ENCODE results near the gene INAFM2. TPM values are rescaled to one million over a fixed set of nuclear protein-coding genes. Genes with fewer than 3 reads are reported as not detected.
A peak's percentile ranks its signal among the peaks of the same experiment; 100 is the strongest.

The INAFM2 gene
- 56.2 TPM for total RNA-seq
- long read RNA-seq, transcript INAFM2-202 (1 exons, 3,052 nt) = major isoform, 221 of 221 reads
- long read RNA-seq, partial matches to known transcripts = 0 of 221 reads
- long read RNA-seq, other reads (novel, unspliced or antisense) = 0 of 221 reads

DNA sequence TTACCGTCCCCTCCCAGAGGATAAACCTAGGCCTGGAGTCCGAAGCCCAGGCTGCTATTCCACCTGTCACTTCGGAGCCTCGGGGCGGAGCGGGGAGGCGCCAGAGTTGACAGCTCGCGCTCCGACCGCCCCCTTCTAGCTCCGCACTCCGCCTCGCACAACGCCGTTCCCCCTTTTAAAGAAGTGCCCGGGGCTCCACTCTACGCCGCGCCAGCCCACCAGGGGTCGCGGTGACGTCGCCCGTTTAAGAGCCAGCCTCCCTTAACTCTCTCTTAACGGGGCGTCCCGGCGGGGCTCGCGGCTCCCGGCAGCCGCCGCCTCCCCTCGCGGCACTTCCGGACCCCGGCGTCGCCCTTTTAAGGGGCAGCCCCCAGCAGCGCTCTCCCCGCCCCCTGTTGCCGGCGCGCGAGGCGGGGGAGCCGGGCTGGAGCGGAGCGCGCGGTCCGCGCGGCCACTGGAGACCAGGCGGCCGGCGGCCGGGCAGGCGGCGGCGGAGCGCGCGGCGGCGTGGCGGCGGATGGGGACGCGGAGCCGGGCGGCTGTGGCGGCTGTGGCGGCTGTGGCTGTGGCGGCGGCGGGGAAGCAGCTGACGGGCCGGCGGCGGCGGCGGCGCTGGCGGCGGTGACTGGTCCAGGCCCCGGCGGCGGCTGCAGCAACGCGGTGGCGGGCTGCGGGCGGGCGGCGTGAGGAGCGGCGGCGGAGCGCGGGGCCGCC, at the start of gene INAFM2:
Gene INAFM2, plus strand, starts transcription at position 454 of the 714 bp plus-strand sequence. CDS start 364 bp downstream, outside the sequence.
- DNase-seq = peak; percentile 95
- peak; percentile 92 for ATAC-seq (ENCODE audit: poor library complexity)
- intact Hi-C loops (cut with DNase I) = loop anchor here (5.0 kb wide), 1 partner anchor 99 kb away; no protein-coding TSS in a partner anchor

- intact Hi-C loops (cut with DNase I) = loop anchor here (2.0 to 5.0 kb wide), 2 partner anchors 56 to 227 kb away; no protein-coding TSS in a partner anchor
- DNase-seq (peak; percentile 86), ATAC-seq (ENCODE audit: poor library complexity) (peak; percentile 70)
Observed at GRCh38 chr15:40274350-40275274, 48.9 kb upstream of the INAFM2 start.

GRCh38 chr15:40275523-40275922, 48.0 kb upstream of the INAFM2 start:
- no peak for ATAC-seq (ENCODE audit: poor library complexity)
- intact Hi-C loops (cut with DNase I) = loop anchor here (2.0 kb wide), 1 partner anchor 57 kb away; no protein-coding TSS in a partner anchor
- DNase-seq = no peak

- DNase-seq (no peak), ATAC-seq (ENCODE audit: poor library complexity) (no peak)
- intact Hi-C loops (cut with DNase I) = loop anchor here (2.0 kb wide), 1 partner anchor 57 kb away; no protein-coding TSS in a partner anchor
Observed at GRCh38 chr15:40275954-40276353, 47.5 kb upstream of the INAFM2 start.

DNA sequence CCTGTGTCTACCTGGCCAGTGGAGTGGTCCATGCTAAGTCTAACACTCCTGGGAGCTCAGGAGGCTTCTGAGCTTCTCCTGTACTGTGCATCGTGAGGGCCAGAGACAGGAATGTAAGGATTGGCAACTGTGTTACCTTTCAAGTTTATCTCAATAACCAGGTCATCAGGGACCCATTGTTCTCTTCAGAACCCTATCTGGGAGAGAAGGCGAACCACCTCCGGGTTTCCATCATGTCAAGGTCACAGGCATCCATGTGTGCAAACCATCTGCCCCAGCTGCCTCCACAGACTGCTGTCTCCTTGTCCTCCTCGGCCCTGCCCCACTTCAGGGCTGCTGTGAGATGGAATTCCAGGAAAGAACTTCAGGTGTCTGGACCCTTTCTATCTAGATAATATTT, 46.6 kb upstream of the INAFM2 start:
- no peak for DNase-seq
- intact Hi-C loops (cut with DNase I) = no loop called here

GRCh38 chr15:40277471-40277870, 46.0 kb upstream of the INAFM2 start:
- no peak for DNase-seq
- intact Hi-C loops (cut with DNase I) = no loop called here
- ATAC-seq (ENCODE audit: poor library complexity) = no peak

More for the DNA sequence above, 46.6 kb upstream of the INAFM2 start:
- no peak for ATAC-seq (ENCODE audit: poor library complexity)

DNA sequence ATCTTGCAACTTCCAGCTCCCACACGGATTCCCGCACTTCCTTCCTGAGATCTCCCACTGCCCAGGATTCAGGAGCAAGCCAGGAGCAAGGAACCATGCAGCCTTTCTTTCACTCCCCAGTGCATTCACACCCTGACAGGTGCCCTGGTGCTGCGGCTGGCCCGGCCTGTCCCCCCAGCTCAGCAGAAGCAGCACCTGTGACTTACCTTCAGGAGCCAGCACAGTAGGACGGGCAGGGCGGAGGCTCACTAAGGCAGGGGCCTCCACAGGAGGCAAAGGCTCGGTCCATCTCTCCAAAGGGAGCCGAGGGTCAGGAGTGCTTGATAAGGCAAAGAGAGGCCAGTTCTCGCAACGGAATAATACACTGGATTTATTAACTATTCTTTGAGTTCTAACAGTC, 45.5 kb upstream of the INAFM2 start:
- intact Hi-C loops (cut with DNase I) = no loop called here
- no peak for ATAC-seq (ENCODE audit: poor library complexity)

GRCh38 chr15:40279437-40280141, 43.9 kb upstream of the INAFM2 start:
- DNase-seq (peak; percentile 86), ATAC-seq (ENCODE audit: poor library complexity) (peak; percentile 69)
- intact Hi-C loops (cut with DNase I) = loop anchor here (1.0 kb wide), 1 partner anchor 31 kb away; no protein-coding TSS in a partner anchor

More for the DNA sequence above, 45.5 kb upstream of the INAFM2 start:
- no peak for DNase-seq

GRCh38 chr15:40280260-40281056, 43.0 kb upstream of the INAFM2 start:
- no peak for ATAC-seq (ENCODE audit: poor library complexity)
- intact Hi-C loops (cut with DNase I) = no loop called here
- DNase-seq = no peak

GRCh38 chr15:40281057-40281800, 42.3 kb upstream of the INAFM2 start:
- intact Hi-C loops (cut with DNase I) = no loop called here
- DNase-seq = no peak
- ATAC-seq (ENCODE audit: poor library complexity) = no peak

- ATAC-seq (ENCODE audit: poor library complexity) (no peak), DNase-seq (no peak)
- intact Hi-C loops (cut with DNase I) = loop anchor here (2.0 kb wide), 1 partner anchor 139 kb away; no protein-coding TSS in a partner anchor
Observed at GRCh38 chr15:40281801-40282146, 41.7 kb upstream of the INAFM2 start.

DNA sequence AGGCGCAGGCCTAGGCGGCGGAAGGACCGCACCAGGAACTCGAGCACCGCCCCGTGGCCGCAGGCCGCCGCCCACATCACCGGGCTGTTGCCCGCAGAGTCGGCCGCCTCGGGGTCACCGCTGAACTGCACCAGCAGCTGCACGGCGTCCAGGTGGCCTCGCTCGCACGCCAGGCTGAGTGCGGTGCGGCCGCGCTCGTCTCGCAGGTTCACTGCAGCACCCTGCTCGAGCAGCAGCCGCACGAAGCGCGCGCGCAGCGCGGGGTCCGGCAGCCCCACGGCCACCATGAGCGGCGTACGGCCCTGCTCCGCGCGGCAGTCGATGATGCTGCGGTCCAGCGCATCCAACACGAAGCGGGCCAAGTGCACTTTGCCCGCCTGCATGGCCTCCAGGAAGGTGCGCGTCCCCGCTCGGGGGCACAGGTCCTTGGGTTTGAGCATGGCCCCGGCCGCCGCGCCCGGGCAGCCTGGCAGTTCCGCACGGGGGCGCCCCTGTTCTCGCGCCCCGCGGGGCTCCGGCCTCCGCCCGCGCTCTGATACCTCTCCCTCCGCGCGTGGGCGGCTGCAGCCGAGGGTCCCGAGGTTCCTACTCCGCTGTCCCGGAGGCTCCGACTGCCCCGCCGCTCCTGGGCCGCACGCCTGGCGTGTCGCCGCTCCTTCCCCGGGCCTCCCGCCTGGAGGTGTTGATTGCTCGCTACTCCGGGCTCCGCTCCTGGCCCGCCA, 41.2 kb upstream of the INAFM2 start:
- ATAC-seq (ENCODE audit: poor library complexity) (peak; percentile 57), DNase-seq (peak; percentile 73)
- intact Hi-C loops (cut with DNase I) = loop anchor here (2.0 kb wide), 1 partner anchor 138 kb away; no protein-coding TSS in a partner anchor

GRCh38 chr15:40282869-40283614, 40.5 kb upstream of the INAFM2 start, which contains the start of gene ANKRD63:
TSS of gene ANKRD63 (minus strand) at chr15:40283064. CDS start at chr15:40282586, 478 bp downstream.
- intact Hi-C loops (cut with DNase I) = loop anchor here (2.0 kb wide), 1 partner anchor 138 kb away; no protein-coding TSS in a partner anchor
- ATAC-seq (ENCODE audit: poor library complexity) = peak; percentile 33
- DNase-seq = no peak

- DNase-seq (no peak), ATAC-seq (ENCODE audit: poor library complexity) (no peak)
- intact Hi-C loops (cut with DNase I) = loop anchor here (2.0 kb wide), 1 partner anchor 137 kb away; no protein-coding TSS in a partner anchor
Observed at GRCh38 chr15:40283615-40284300, 39.7 kb upstream of the INAFM2 start.

DNA sequence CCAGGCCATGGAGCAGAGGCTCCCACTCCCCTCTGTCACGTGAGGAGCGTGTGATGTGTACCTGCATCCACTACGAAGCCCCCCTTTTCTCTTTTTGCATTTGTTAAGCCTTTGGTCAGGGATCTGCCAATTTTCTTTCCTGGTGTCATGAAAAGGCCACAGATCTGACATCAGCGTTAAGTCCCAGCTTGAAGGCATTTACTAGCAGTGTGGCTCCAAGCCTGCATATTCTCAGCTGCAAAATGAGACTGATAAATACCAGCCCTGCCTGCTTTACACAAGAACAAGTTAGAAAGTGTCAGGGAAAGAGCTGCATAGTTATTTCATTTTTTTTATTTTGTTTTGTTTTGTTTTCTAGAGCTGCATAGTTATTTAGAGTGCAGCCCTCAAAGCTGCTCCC, 38.3 kb upstream of the INAFM2 start:
- ATAC-seq (ENCODE audit: poor library complexity) (no peak), DNase-seq (no peak)
- intact Hi-C loops (cut with DNase I) = no loop called here
